RWPE2 (cell line): ENCODE results near the gene B4GALT2.

ENCODE experiments used
- ATAC-seq: fragments of 200-7000 bp; cut with Tn5 transposase; 3 replicates; pipeline ENCODE4 v1.9.1; 2021; ENCODE audit warnings: low read depth
- DNase-seq: peaks from one replicate; pipeline ENCODE4 v3.0.0-alpha.2; 2020; ENCODE audit warnings: low spot score
- H3K27ac ChIP-seq: fragments of 450-650 bp; 2 replicates; pipeline ENCODE4 v1.5.1; 2017; ENCODE audit warnings: mild to moderate bottlenecking; ENCODE audit not compliant: poor library complexity, severe bottlenecking
- H3K27me3 ChIP-seq: fragments of 250-450 bp; sonication (Bioruptor Pico); 2 replicates; pipeline ENCODE4 v1.5.1; 2021; ENCODE audit warnings: mild to moderate bottlenecking, moderate library complexity; ENCODE audit not compliant: insufficient read depth, poor library complexity, severe bottlenecking
- H3K36me3 ChIP-seq: fragments of 250-450 bp; sonication (Bioruptor Pico); 2 replicates; pipeline ENCODE4 v1.5.1; 2020; ENCODE audit warnings: low read depth, mild to moderate bottlenecking, moderate library complexity
- H3K4me1 ChIP-seq: fragments of 250-450 bp; sonication (Bioruptor Pico); 2 replicates; pipeline ENCODE4 v1.5.1; 2021; ENCODE audit warnings: mild to moderate bottlenecking, moderate library complexity; ENCODE audit not compliant: insufficient read depth, poor library complexity, severe bottlenecking
- H3K4me3 ChIP-seq: fragments of 250-450 bp; sonication (Bioruptor Pico); 2 replicates; pipeline ENCODE4 v1.5.1; 2021; ENCODE audit warnings: mild to moderate bottlenecking, moderate library complexity; ENCODE audit not compliant: severe bottlenecking
- H3K9me3 ChIP-seq: fragments of 250-450 bp; sonication (Bioruptor Pico); 2 replicates; pipeline ENCODE4 v1.5.1; 2021; ENCODE audit warnings: mild to moderate bottlenecking, moderate library complexity; ENCODE audit not compliant: severe bottlenecking
- CTCF ChIP-seq: fragments of 450-650 bp; IDR thresholded peaks from one replicate; pipeline ENCODE4 v1.5.1; 2017; ENCODE audit warnings: mild to moderate bottlenecking, moderate library complexity; ENCODE audit not compliant: poor library complexity, severe bottlenecking

Gene B4GALT2

GRCh38 chr1:44032170-44032790 is 53.3 kb downstream of the B4GALT2 start:
- Histone ChIP-seq H3K36me3 (peaks cover 9% of the 10 kb centered on the region; the same call in 1 of the 2 replicates), H3K27ac (peak overlapping the region; percentile 72), H3K4me1 (peaks cover 33% of the 10 kb centered on the region), H3K9me3 (no peaks in the 10 kb centered on the region), H3K4me3 (no peak overlapping the region), H3K27me3 (no peaks in the 10 kb centered on the region)
- TF ChIP-seq CTCF, result no peak
- DNase-seq (no peak), ATAC-seq (no peak)

- Histone ChIP-seq H3K4me1 (peaks cover 31% of the 10 kb centered on the region), H3K36me3 (peaks cover 1% of the 10 kb centered on the region; the same call in 1 of the 2 replicates), H3K4me3 (no peak overlapping the region), H3K9me3 (no peaks in the 10 kb centered on the region), H3K27ac (peak overlapping the region; percentile 72), H3K27me3 (no peaks in the 10 kb centered on the region)
- no peak for ATAC-seq
- no peak for DNase-seq
- no peak for TF ChIP-seq CTCF
Observed at GRCh38 chr1:44033041-44033575, 54.1 kb downstream of the B4GALT2 start.

GRCh38 chr1:44033756-44034155 is 54.7 kb downstream of the B4GALT2 start:
- DNase-seq (no peak), ATAC-seq (no peak)
- Histone ChIP-seq H3K9me3 (no peaks in the 10 kb centered on the region), H3K27ac (no peak overlapping the region), H3K4me1 (peaks cover 28% of the 10 kb centered on the region), H3K4me3 (no peak overlapping the region), H3K36me3 (no peaks in the 10 kb centered on the region), H3K27me3 (no peaks in the 10 kb centered on the region)
- TF ChIP-seq CTCF, result no peak

GRCh38 chr1:44034423-44034822 is 55.4 kb downstream of the B4GALT2 start:
- H3K36me3 ChIP-seq, result no peaks in the 10 kb centered on the region
- no peaks in the 10 kb centered on the region for H3K27me3 ChIP-seq
- peaks cover 28% of the 10 kb centered on the region for H3K4me1 ChIP-seq
- no peak overlapping the region for H3K4me3 ChIP-seq
- DNase-seq (no peak), ATAC-seq (no peak)
- no peaks in the 10 kb centered on the region for H3K9me3 ChIP-seq
- no peak for TF ChIP-seq CTCF
- no peak overlapping the region for H3K27ac ChIP-seq
